HL-60 (cell line): ENCODE measurements around the gene PAPOLG.

Experiments used
- CTCF ChIP-seq: IDR thresholded peaks from one replicate; pipeline ENCODE4 v1.5.1; 2011; ENCODE audit warnings: low read length, control low read depth, inconsistent platforms; ENCODE audit not compliant: insufficient read depth
- GABPA ChIP-seq: IDR thresholded peaks from 2 replicates; pipeline ENCODE4 v1.6.1; 2012; ENCODE audit warnings: low read depth
- POLR2AphosphoS5 ChIP-seq: IDR thresholded peaks from 2 replicates; pipeline ENCODE4 v1.6.1; 2012; ENCODE audit warnings: low read depth
- SPI1 ChIP-seq: IDR thresholded peaks from 2 replicates; pipeline ENCODE4 v1.6.1; 2012; ENCODE audit warnings: low read depth, mild to moderate bottlenecking, borderline replicate concordance

- TF ChIP-seq CTCF (peak; percentile 37), GABPA (no peak), POLR2AphosphoS5 (no peak), SPI1 (no peak)
Observed at GRCh38 chr2:60707750-60708371, 48.2 kb upstream of the PAPOLG start.
